GM13976 (cell line): Measurements from ENCODE around the gene ACOT4.

Experiments used
- DNase-seq: peaks from one replicate; pipeline ENCODE4 v3.0.0; 2012; ENCODE audit warnings: low spot score
- in situ Hi-C: fragments of 300-500 bp; cut with MboI; formaldehyde crosslinking; loops from one replicate; pipeline ENCODE4 v1.12.0; 2022; ENCODE audit warnings: low sequenced_read_pairs, mixed read lengths, inconsistent platforms; ENCODE audit not compliant: unreplicated experiment
- TF ChIP-seq, protein P1 (sequence below): IDR thresholded peaks from 2 replicates; pipeline ENCODE4 v1.5.1; 2012; ENCODE audit warnings: borderline replicate concordance, mild to moderate bottlenecking; ENCODE audit not compliant: insufficient read depth; ENCODE audit errors: extremely low read depth, missing control alignments, control extremely low read depth

Gene ACOT4

DNA sequence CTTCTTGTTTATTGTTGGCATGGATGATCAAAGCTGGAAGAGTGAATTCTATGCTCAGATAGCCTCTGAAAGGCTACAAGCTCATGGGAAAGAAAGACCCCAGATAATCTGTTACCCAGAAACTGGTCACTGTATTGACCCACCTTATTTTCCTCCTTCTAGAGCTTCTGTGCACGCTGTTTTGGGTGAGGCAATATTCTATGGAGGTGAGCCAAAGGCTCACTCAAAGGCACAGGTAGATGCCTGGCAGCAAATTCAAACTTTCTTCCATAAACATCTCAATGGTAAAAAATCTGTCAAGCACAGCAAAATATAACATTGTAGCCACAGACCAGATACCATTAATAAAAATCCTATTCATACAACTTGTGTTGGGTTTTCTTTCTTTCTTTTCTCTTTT lies 27.9 kb downstream of the ACOT4 start:
- in situ Hi-C loops: no loop called here
- TF ChIP-seq, protein P1, sequence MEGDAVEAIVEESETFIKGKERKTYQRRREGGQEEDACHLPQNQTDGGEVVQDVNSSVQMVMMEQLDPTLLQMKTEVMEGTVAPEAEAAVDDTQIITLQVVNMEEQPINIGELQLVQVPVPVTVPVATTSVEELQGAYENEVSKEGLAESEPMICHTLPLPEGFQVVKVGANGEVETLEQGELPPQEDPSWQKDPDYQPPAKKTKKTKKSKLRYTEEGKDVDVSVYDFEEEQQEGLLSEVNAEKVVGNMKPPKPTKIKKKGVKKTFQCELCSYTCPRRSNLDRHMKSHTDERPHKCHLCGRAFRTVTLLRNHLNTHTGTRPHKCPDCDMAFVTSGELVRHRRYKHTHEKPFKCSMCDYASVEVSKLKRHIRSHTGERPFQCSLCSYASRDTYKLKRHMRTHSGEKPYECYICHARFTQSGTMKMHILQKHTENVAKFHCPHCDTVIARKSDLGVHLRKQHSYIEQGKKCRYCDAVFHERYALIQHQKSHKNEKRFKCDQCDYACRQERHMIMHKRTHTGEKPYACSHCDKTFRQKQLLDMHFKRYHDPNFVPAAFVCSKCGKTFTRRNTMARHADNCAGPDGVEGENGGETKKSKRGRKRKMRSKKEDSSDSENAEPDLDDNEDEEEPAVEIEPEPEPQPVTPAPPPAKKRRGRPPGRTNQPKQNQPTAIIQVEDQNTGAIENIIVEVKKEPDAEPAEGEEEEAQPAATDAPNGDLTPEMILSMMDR: no peak
- DNase-seq: no peak

DNA sequence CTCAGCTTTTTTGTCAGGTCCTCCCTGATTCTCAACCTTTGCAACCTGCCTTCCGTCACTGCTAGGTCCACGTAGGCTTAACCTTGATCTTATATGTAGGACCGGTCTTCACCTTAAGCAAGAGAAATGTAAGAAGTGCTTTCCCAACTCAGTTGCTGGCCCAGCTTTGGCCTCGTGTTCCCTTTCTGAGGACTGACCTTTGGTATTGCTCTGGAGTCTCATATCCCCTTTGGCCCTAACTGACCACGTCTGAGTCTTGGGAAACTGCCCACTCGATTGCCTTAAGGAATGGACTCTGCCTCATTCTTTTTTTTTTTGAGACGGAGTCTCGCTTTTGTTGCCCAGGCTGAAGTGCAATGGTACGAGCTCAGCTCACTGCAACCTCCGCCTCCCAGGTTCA lies 28.6 kb downstream of the ACOT4 start:
- in situ Hi-C loops: no loop called here
- TF ChIP-seq, protein P1: no peak
- DNase-seq: no peak

DNA sequence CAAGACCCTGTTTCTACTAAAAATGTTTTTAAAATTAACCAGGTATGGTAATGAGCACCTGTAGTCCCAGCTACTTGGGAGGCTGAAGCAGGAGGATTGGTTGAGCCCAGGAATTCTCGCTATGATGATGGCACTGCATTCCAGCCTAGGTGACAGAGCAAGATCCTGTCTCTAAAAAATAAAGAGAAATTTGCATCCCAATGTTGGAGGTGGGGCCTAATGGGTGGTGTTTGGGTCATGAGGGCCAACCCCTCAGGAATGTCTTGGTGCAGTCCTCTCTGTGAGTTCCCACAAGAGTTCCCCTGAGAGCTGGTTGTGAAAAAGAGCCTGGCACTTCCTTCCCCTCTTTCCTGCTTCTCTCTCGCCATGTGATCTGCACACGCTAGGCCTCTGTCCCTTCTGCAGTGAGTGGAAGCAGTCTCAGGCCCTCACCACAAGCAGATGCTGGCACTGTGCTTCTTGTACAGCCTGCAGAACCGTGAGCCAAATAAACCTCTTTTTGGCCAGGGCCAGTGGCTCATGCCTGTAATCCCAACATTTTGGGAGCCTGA lies 31.9 kb downstream of the ACOT4 start:
- TF ChIP-seq, protein P1: no peak
- no peak for DNase-seq
- in situ Hi-C loops: no loop called here

DNA sequence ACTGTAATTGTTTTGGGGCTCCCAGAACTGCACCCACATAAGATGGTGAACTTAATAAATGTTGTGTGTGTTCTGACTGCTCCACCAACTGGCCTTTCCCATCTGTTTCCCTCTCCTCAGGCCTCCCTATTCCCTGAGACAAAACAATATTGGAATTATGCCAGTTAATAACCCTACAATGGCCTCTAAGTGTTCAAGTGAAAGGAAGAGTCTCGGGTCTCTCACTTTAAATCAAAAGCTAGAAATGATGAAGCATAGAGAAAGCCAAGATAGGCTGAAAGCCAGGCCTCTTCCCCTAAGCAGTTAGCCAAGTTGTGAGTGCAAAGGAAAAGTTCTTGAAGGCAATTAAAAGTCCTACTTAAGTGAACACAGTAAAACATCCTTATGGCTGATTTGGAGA lies 34.0 kb downstream of the ACOT4 start:
- no peak for DNase-seq
- TF ChIP-seq, protein P1: no peak
- in situ Hi-C loops: no loop called here

DNA sequence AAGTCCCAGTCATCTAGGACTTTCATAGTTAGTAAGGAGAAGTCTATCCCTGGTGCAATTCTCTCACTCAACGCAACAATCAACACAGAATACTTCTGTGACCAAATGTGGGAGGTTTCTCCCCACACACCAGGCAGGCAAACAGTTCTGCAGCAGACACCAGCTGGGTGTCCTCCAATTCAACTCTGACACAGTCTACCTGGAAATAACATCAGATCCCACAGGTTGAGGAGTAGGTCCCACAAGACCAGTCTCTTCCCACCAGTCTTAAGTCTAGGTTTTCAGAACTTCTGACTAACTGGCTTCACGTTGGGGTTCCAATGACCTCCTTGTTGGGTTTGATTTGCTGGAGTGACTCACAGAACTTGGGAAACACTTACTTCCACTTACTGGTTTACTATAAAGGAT lies 35.5 kb downstream of the ACOT4 start:
- in situ Hi-C loops: no loop called here
- TF ChIP-seq, protein P1: no peak
- DNase-seq: no peak

DNA sequence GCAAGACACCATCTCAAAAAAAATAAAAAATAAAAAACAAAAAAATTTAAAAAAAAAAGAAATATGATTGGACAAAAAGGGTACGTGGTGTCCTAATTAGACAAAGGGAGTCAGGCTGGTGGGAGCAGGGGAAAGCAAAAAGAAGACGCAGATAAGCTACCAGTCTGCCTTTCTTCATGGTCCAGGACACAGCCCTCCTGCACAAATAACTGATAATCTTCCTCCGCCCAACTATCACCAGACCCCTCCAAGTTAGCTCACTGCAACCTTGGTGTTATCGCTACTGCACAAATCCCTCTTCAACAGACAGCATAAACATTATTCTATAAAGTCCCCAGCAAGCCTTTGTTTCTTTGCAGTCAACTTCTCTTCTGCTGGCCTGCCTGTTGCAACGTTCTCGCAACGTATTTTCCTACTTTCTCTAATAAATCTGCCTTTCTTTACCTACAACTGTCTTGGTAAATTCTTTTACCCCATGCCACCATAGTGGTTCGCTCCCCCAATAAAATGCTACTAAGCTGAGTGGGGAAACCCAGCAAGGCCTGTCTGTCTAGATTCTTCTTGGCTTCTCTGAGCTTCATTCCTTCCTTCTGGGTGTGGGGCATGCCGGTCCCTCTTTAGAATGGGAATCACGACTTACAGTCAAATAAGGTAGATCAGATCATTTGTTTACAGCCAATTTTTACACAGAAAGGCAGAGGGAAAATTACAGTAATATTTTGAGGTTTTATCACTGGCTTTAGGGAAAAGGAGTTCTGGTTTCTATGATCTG lies 38.5 kb downstream of the ACOT4 start:
- no peak for DNase-seq
- in situ Hi-C loops: loop anchor here (10.0 kb wide), 1 partner anchor 135 kb away; the partner anchor contains the start of gene RIOX1
- TF ChIP-seq, protein P1: no peak
